Fibroblast of pulmonary artery (primary cell): ENCODE data around the gene PLOD3.

ENCODE experiments used
- DNase-seq: peaks from one replicate; pipeline ENCODE4 v3.0.0-alpha.2; 2010; ENCODE audit warnings: low read depth
- H3K4me3 ChIP-seq: replicated peaks from 2 replicates; pipeline ENCODE4 v1.5.1; 2011; ENCODE audit warnings: low read depth, mild to moderate bottlenecking, control low read depth, low read length, moderate library complexity
- TF ChIP-seq, protein P1 (sequence below): IDR thresholded peaks from 2 replicates; pipeline ENCODE4 v1.5.1; 2011; ENCODE audit warnings: mild to moderate bottlenecking, control low read depth, low read length, inconsistent platforms; ENCODE audit errors: missing control alignments

PLOD3 gene

GRCh38 chr7:101177644-101178043, 39.7 kb downstream of the PLOD3 start:
- H3K4me3 ChIP-seq = no peak overlapping the region
- DNase-seq = peak; percentile 77
- TF ChIP-seq, protein P1, sequence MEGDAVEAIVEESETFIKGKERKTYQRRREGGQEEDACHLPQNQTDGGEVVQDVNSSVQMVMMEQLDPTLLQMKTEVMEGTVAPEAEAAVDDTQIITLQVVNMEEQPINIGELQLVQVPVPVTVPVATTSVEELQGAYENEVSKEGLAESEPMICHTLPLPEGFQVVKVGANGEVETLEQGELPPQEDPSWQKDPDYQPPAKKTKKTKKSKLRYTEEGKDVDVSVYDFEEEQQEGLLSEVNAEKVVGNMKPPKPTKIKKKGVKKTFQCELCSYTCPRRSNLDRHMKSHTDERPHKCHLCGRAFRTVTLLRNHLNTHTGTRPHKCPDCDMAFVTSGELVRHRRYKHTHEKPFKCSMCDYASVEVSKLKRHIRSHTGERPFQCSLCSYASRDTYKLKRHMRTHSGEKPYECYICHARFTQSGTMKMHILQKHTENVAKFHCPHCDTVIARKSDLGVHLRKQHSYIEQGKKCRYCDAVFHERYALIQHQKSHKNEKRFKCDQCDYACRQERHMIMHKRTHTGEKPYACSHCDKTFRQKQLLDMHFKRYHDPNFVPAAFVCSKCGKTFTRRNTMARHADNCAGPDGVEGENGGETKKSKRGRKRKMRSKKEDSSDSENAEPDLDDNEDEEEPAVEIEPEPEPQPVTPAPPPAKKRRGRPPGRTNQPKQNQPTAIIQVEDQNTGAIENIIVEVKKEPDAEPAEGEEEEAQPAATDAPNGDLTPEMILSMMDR = no peak

DNA sequence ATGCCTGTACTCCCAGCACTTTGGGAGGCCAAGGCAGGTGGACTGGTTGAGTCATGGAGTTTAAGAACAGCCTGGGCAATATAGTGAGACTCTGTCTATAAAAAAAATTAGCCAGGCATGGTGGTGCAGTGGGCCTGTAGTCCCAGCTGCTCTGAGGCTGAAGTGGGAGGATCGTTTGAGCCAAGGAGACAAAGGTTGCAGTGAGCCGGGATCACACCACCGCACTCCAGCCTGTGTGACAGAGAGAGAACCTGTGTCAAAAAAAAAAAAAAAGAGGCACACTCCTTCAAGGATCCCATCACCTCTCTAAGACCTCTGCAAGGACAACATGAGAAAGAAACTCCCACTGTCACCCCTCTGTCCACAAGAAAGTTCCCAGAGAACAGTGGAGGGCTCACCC, 41.7 kb downstream of the PLOD3 start:
- TF ChIP-seq, protein P1 = no peak
- H3K4me3 ChIP-seq = no peak overlapping the region
- no peak for DNase-seq

GRCh38 chr7:101174322-101174854, 43.0 kb downstream of the PLOD3 start:
- TF ChIP-seq, protein P1 = no peak
- H3K4me3 ChIP-seq = no peak overlapping the region
- no peak for DNase-seq

GRCh38 chr7:101173752-101174244, 43.6 kb downstream of the PLOD3 start:
- DNase-seq = peak; percentile 58
- no peak overlapping the region for H3K4me3 ChIP-seq

DNA sequence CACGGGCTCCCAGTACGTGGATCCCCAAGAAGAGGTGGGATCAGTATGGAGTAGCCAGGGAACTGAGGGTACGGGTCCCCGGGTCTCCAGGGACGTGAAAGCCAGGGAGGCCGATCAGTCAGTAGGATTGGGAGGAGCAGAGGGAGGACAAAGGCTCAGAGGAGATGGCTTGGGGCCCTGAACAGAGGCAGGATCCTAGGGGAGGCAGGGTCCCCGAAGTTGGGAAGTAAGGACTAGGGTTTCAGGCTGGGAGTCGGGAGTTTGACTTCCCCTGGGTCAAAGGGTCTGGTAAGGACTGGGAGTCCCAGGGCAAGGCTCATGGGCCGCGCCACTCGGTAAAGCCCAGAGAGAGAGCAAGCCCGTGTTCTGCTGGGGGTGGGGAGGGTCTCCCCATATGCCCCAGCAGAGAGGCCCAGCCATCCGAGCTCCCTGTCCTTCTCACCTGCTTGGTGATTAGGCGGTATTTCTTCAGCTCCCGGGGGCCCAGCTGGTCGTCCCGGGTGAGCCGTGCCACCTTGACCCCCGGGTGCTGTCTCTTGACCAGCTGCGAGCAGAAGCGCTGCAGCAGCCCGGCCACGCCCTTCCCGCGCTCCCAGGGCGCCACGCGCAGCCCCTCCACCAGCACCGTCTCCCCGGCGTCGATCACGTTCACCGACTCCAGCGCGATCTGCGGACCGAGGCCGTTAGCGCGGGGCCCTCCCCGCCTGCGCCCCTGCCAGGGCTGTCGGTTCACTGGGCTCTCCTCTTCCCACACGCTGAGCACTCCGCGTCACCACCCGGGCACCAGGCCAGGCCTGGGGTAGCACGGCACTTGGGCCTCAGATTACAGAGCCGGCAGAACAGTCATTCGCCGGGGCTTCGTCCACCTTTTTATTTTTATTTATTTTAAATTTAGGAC, 44.3 kb downstream of the PLOD3 start:
- peak; percentile 78 for DNase-seq
- TF ChIP-seq, protein P1 = no peak
- H3K4me3 ChIP-seq = no peak overlapping the region

More at GRCh38 chr7:101173752-101174244, 43.6 kb downstream of the PLOD3 start:
- TF ChIP-seq, protein P1 = no peak

DNA sequence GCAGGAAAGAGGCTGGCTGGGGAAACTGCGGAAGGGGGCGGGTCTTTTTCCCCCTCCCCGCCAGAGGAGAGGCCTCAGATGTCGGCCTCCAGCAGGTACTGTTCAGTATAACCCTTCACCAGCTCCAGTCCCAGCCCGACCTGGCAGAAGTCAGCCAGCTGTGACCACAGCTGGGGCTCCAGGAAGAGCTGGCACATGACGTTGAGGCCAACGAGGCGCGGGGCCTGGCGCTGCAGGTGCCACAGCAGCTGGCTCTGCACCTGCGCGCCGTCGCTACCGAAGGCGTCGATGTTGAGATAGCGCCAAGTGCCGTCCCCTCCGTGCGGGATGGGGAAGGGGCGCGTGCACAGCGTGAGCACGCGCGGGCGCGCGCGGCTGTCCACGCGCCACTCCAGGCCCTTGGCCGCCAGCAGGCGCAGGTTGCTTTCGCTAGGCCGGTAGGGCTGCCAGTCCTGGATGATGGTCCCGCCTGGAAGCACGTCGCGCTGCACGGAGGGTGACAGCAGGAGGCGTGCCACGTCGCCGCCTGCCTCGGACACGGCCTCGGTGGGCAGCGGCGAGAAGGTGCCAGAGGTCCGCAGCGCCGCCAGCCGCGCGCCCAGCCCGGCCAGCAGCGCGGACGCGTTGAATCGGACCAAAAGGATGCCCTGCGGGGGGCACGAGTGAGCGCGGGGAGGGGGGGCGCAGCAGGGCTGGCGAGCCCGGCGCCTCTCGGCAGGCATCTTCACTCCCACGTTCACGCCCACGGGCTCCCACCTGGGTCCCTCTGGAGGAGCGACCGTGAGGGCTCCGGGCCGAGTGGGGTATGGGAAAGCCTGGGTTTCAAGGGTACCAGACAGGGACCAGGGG, 45.2 kb downstream of the PLOD3 start:
- no peak for DNase-seq
- no peak overlapping the region for H3K4me3 ChIP-seq
- TF ChIP-seq, protein P1 = no peak
